Stimulated activated CD4-positive, alpha-beta T cell treated with anti-CD3 and anti-CD28 coated beads, TNF-alpha, amount 100 ng/mL, for 48 hours (primary cell): ENCODE measurements around the gene WDPCP.
A peak's percentile ranks its signal among the peaks of the same experiment; 100 is the strongest.
"Not testable (repeated sequence)": the region's sequence is repeated elsewhere in the genome, so short reads cannot be mapped to it uniquely, and the experiment has no call there.

ENCODE experiments used
- DNase-seq, 3 donors: peaks; one replicate each; pipeline ENCODE4 v3.0.0-alpha.2; 2020; ENCODE audit warnings: low read depth in 3 of 3

WDPCP gene, protein sequence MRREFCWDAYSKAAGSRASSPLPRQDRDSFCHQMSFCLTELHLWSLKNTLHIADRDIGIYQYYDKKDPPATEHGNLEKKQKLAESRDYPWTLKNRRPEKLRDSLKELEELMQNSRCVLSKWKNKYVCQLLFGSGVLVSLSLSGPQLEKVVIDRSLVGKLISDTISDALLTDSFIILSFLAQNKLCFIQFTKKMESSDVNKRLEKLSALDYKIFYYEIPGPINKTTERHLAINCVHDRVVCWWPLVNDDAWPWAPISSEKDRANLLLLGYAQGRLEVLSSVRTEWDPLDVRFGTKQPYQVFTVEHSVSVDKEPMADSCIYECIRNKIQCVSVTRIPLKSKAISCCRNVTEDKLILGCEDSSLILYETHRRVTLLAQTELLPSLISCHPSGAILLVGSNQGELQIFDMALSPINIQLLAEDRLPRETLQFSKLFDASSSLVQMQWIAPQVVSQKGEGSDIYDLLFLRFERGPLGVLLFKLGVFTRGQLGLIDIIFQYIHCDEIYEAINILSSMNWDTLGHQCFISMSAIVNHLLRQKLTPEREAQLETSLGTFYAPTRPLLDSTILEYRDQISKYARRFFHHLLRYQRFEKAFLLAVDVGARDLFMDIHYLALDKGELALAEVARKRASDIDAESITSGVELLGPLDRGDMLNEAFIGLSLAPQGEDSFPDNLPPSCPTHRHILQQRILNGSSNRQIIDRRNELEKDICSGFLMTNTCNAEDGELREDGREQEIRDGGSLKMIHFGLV

DNA sequence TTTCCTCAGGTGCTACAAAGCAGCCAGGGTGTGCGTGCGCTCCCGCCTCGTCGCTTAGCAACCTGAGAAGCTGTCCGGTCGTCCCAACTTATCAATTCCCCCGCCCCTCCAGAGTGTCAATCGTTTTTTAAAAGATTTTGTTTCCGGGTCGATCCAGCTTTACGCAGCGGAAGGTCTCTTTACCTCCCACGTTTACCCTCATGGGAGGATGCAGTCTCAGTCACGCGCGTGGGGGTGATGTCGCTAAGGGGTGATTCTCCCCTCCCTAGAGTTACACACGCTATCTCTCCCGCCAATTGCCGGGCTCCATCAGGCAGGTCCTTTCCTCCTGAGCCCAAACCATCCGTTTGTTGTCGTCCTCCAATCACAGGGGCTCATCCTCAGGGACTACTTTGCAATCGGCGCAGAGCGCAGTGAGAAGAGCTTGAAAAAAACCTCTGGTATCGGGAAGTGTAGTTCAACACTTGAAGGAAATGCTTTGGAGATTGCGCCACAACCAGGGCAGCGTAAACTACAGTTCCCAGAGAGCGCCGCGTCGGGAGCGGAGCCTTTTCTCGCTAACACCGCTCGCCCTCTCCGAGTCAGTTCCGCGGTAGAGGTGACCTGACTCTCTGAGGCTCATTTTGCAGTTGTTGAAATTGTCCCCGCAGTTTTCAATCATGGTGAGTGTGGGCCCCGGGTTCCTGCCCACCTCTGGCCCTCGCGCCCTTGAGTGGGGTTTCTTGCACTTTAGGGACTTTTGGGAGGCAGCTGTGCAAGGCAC, at the start of gene WDPCP, which contains the start of gene MDH1:
Gene WDPCP, minus strand, starts transcription at position 93 of the 763 bp plus-strand sequence. CDS start 206 bp downstream, outside the sequence.
Gene MDH1, plus strand, starts transcription at position 579 of the 763 bp plus-strand sequence. Its CDS starts 81 bp downstream, at position 660.
- DNase-seq: peak; percentile 85 to 93 (median 85)

DNA sequence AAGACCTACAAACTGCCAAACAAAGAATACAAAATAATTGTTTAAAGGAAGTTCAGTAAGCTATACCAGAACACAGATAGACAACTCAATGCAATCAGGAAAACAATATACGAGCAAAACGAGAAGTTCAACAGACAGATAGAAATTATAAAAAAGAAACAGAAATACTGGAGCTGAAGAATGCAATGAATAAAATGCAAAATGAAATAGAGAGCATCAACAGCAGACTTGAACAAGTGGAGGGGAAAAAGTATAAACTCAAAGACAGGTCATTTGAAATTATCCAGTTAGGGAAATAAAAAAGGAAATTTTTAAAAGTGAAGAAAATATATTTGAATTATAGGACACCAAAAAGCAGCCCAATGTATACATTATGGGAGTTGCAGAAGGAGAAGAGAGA, 44.1 kb upstream of the WDPCP start:
- DNase-seq: no peak

DNA sequence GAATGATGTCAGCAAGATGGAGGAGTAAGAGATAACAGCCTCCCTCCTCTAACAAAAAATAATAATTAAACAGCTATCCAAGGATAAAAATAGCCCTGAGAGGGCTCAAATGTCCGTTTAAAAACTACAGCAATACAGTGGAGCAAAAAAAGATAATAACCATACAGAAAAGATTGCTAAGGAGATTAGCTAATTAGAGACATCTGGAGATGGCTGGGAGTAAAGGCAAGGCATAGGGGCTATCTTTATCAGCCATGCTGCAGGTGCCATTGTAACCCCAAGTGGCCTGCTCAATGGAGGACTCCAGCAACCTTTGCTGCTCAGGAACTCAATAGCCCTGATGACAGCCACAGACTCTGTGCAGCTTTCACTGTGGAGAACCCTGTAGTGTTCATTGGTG, 43.2 kb upstream of the WDPCP start:
- DNase-seq: no peak

DNA sequence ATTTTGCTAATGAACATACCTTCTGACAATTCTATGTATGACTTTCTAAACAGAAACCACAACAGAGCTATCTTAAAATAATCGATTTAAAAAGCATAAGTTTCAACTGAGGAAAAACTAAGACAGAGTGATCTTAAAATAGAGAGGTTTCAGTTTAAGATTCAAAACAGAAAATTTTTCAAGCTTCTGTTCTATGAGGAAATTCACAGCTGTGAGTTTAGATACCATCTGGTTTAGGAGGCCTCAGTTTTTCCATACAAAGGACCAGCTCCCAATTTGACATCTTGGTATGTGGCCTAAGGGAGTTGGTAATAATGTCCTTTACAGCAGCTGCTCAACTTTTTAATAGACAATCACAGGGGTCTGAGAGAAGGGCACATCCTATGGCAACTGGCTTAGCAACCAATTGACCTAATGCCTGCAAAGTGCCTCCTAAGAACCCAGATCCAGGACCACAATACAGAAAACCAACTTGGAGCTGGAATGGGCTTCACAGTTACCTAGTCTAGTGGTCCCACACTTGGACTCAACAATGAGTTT, 40.2 kb upstream of the WDPCP start:
- DNase-seq: no peak

DNA sequence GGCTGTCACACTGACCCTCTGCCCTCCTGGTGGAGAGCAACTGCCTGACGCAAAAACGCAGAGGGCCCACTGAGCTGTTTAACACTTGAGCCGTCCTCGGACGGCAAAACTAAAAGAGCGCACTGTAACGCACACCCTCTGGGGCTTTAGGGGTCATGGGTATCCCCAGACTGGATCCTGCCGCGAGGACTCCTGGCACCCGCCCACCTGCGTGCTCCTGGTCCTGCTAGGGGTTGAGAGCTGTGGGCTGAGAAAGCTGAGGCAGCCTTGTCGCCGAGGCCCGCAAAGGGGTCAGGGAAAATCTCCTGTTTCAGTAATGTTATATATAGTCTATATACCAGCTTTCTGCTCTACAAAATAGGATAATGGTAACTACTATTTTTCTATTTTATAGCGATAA, 39.6 kb upstream of the WDPCP start:
- no peak for DNase-seq

DNA sequence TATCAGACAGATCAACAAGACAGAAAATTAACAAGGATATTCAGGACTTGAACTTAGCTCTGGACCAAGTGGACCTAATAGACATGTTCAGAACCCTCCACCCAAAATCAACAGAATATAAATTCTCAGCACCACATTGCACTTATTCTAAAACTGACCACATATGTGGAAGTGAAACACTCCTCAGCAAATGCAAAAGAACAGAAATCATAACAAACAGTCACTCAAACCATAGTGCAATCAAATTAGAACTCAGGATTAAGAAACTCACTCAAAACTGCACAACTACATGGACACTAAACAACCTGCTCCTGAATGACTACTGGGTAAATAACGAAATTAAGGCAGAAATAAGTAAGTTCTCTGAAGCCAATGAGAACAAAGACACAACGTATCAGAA, 35.5 kb upstream of the WDPCP start:
- not testable (repeated sequence) for DNase-seq

DNA sequence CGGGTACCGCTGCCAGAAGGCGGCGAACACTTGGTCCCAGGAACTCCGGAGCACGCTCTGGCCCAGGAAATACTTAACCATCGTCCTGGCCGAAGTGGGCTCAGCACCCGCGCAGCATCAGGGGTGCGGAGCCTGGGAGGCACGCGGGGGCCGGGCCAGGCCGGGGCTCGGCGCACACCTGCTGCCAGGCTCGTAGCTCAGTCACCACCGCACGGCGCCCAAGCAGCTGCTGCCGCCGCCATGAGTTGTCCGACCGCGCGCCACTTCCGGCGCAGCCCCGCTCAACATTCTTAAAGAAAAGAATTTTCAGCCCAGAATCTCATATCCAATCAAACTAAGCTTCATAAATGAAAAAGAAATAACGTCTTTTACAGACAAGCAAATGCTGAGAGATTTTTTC, 34.5 kb upstream of the WDPCP start:
- no peak for DNase-seq

DNA sequence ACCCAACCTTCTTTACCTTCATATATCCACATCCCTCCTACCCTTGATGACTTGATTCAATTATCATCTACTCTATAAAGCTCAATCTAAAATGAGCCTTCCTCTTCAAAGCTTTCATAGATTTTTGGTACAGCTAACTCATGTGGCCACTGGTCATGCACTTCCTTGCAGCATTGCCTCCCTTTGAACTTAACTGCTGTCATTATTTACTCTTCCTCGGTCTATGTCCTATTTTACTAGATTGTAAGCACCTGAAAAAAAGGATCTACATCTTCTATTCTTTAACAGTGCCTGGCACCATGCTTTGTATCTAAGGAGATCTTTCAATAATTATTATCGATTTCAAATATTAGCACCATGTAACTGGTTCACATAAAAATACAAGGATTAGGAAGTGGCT, 31.1 kb upstream of the WDPCP start:
- no peak for DNase-seq

DNA sequence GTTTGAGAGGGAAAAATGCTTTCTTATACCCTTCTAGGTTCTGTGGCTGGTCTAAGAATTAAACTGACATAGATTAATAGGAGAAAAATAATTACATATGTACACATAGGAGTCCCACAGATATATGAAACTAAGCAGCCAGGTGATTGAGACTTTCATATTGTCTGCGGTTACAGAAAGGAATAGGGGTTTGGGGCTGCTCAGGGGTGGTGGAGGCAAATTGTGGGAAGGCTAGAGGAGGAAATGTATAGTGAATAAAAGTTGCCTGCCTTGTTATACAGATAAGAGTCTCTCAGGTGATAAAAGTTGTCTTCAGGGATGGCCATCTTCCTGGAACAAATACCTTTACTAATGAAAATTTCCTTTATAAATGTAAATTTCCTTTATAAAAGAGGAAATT, 29.1 kb upstream of the WDPCP start:
- no peak for DNase-seq

DNA sequence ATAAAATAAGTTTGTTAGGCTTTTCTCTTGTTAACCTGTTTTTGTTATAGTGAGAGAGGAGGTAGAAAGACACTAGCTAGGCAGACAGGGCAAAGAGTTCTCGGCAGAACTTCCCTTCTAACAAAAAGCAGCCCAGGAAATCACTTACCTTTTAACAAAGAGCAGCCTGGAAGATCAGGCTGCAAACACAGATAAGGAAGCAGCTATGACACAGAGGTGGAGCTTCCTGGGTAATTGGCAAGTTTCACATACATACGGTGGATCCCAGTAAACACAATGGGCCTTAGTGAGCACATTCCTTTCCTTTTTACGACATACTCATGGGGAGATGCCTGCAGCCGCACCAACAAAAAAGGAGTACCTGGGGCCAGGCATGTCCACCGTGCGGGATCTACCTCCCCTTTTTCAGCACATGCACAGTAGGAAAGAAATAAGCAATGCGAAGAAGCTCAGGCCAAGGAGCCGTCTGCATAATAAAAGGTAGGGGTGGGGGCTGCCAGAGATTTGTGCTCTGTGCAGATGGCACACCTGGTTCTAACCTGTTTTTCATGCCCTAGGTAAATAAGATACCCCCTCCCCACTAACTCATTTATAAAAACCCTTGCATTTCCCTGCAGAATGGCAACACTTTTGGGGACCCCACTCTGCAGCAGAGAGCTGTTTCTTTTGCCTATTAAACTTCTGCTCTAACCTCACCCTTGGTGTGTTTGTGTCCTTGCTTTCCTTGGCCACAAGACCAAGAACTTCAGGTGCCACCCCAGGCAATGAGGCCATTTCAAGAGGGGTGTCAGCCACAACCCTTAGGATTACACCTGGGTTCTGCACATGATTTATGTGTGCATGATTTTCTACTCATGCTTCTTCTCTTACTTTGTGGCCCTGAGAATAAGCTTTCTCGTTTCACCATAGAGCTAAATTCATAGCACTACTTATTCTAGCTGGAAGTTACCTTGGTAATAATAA, 27.0 kb upstream of the WDPCP start:
- no peak for DNase-seq

DNA sequence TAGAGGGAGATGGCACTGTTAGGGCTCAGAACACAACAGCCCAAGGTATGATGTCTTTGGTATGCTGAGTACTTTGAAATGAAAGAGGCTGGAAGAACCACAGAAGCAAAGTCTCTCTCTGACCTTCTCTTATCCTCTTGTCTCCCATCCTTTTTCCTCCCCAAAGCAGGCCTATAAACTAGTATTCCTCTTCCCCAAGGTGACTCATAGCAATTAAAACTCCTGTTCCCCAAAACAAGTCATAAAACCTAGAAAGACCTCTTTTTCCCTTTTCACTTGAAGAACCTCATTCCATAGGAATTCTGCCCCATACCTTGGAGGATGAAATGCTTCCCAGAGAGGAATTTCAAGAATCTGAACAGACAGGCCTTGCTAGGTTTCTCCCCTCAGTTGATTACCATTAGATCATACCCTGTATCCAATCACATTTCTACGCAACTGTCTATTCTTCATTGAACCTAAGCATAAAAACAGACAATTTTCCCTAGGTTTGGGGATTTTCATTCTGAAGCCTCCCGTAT, 26.2 kb upstream of the WDPCP start:
- no peak for DNase-seq

DNA sequence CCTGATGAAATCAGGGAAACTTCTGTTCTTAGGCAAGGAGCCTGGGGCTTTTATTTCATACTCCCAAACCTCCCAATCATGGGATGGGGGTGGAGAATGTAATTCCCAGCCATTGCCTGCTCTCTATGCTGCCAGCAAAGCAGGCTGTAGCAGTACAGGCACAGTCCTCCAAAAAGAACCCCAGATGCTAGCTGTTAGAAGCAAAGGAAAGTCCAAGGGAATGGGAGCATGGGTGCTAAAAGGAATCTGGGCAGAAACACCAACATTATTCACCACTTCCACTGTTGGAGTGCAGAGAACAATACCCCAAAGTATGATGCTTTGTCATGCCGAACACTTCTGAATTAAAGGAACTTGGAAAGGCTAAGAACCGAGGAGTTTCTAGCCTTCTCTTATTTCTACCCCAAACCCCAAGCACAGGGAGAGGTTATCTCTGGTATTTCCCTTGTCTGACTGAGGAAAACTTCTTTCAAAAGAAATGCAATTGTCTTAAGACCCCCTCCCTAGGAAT, 25.2 kb upstream of the WDPCP start:
- no peak for DNase-seq

DNA sequence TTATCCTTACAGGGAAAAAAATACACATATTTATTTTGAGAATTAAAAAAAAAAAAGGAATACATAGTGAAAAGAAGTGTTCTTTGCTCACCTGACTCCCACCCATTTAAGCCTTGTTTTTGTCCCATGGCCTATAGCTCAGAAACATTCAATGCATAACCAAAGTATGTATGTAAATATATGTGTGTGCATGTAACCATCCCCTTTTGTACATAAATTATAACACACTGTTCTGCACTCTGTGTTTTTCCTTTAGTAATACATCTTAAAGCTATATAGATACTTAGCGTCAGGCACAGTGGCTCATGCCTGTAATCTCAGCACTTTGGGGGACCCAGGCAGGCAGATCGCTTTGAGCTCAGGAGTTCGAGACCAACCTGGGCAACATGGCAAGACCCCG, 22.2 kb upstream of the WDPCP start:
- DNase-seq: no peak

DNA sequence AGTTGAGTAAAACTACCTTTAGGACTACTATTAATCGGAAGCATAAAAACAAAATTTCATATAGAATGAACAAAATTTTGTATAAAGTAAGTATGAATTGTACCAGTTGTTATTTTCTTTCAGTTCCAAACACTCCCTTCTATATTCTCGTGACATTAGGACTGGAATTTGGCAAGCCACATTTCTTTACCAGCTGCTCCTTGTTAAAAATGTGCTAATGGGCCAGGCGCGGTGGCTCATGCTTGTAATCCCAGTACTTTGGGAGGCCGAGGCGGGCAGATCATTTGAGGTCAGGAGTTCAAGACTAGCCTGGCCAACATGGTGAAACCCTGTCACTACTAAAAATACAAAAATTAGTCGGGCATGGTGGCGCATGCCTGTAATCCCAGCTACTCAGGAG, 20.6 kb upstream of the WDPCP start:
- DNase-seq: not testable (repeated sequence)

DNA sequence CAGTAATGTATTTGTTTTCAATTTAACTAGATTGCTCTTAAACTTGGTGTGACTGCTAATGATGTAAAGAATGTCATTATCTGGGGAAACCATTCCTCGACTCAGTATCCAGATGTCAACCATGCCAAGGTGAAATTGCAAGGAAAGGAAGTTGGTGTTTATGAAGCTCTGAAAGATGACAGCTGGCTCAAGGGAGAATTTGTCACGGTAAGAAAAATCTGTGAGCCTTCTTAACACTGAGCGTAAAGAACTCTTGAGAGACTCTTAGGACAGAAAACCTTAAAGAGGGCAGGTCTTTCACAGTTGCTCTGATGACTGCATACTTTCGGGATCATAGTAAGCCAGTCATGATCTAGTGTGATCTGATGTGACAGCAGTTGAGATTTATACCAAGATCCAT, 16.4 kb upstream of the WDPCP start:
- DNase-seq: no peak

DNA sequence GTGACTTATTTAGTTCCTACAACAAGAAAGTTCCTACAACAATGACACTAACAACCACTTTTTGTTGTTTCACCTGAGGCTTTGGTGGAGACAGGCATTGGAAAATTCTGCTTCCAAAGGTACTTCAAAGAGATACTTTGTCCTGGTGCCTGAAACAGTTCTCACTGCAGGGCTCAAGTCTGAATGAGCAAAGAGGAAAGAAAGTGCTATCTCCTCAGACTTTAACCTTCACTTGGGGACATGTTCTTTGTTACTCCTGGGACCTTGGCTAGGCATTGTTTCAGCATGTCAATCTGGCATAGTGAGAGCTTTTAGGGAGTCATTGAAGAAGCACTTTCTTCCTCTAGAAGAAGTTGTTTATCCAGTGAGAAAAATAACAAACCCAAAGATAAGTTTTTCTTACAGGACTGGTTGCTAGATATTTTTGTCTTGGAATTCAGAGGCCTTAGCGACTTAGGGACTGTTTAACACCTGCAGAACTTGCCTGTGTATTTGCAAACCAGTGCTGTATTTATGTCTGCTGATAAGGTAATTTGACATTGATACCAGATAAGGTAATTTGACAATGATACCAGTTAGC, 12.7 kb upstream of the WDPCP start:
- no peak for DNase-seq

DNA sequence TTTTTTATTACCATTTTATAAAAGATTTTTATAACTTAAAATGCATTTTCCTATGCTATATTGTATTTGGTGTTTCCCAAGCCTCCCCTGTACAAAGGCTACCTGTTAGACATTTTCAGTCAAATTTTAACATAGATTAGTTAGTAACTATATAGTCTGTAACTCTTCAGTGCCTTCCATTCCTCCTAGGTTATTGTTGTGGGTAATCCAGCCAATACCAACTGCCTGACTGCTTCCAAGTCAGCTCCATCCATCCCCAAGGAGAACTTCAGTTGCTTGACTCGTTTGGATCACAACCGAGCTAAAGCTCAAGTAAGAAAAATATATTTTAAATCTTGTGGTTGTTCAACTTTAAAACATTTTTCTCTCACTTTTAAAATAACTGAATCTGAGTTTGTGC, 10.7 kb upstream of the WDPCP start:
- no peak for DNase-seq

DNA sequence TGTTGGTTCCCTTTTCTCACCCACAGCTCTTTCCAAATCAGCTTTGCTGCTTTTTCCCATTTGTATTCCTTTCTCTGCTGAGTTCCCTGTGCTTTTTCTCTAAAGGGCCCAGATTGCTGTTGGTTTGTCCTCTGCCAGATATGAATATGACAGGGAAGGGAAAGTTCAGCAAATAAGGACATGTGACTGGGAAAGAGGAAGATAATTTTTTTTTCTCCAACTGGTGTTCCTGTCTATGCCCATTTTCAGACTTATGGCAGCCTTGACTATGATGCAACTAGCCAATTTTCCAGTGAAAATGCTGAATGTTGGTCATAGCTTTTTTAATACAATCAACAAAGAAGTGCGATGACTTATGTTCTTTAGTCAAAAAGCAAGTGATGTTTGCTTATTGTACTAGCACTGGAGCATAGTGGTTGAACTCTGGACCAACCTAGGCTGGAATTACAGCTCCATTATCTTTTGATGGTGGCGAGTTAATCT, 8.2 kb upstream of the WDPCP start:
- no peak for DNase-seq

DNA sequence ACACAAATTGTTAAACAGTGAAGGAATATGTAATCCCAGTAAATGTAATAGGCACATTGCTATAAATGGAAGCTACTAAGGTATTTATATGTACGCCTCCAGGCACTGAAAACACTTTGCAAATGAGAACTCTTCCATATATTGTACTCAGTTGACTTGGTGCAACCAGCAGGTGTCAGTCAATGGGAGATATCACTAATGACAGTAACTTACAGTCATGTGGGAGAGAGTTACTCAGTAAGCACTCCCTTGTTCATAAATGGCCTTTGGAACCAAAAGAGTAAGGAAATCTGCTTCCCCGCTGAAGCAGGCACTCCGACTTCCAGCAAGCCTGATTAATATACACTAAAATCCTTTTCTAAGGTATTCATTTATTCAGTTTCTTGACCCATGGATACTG, 6.4 kb upstream of the WDPCP start:
- no peak for DNase-seq
